HG03060 (cell line): ENCODE data around the gene SH3BGRL3.
A peak's percentile ranks its signal among the peaks of the same experiment; 100 is the strongest.
"Not testable (repeated sequence)": the region's sequence is repeated elsewhere in the genome, so short reads cannot be mapped to it uniquely, and the experiment has no call there.

Experiments
- ATAC-seq: cut with Tn5 transposase; IDR thresholded peaks from one replicate; pipeline ENCODE4 v1.9.1; 2021; ENCODE audit warnings: low read depth, moderate number of reproducible peaks; ENCODE audit not compliant: unreplicated experiment

Gene SH3BGRL3

DNA sequence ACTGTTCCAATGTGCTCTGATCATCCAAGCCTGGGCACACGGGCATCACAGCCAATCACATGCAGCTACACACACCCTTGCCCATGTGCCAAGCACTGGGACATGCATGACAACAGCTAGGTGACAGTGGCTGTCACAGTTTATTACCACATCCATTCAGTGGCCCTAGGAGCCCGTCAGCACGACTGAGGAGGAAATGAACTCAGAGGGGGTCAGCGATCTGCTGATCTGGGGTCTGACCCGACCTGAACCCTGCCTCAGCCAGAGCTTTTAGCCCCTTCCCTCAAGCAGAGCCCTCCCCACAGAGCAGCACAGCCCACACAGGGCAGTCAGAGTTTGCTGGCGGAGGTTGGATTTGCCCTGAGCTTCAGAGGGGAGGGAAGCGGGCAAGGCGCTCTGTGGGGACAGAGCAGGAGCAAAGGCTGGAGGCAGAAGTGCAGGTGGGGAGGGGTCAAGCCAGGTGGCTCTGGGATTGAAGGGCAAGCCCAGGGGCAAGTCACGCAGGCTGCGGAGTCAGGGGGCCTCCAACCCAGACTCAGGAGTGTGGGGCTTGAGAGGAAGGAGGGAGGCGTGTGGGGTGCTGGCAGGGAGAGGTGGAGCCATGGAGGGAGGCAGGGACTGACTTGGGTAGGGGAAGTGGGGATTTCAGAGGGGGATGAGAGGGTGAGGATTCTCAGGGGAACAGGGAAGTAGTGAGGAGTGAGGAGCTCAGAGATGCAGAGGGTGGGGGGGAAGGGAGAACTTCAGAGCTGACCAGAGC, 10.4 kb downstream of the SH3BGRL3 start:
- ATAC-seq: no peak

DNA sequence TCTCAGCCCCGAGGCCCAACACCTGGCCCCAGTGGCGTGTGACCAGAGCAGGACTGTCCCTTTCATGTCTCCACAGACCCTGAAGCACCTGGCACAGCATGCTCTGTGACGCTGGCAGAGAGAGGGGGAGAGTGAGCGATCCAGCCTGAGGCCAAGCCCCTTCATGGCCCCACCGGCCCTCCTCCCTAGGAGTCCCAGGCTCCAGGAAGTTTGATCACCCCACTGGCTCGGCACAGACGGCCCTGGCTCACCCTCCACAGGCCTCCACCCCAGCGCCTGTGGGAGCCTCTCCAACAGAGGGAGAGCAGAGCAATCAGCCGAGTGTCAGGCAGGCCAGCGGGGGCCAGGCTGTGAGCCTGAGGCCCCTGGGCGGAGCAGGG, 11.0 kb downstream of the SH3BGRL3 start:
- ATAC-seq: no peak

DNA sequence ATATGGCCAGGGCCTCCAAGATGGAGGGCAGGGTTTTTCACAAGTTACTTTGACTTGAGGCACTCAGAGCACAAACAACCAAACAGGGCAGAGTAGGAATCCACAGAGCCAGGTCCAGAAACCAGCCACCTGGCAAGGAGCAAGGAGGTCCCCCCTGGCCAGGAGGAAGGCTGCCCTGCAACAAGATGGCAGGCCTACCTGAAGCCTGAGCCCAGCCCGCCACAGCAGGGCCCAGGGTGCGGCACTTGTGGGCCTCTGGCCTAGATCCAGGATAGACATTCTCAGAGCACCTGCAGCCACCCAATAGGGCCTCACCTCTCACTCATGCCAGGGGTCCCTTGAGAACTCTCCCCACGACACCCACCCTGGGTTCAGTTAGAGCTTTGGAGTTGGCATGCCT, 11.5 kb downstream of the SH3BGRL3 start:
- no peak for ATAC-seq

DNA sequence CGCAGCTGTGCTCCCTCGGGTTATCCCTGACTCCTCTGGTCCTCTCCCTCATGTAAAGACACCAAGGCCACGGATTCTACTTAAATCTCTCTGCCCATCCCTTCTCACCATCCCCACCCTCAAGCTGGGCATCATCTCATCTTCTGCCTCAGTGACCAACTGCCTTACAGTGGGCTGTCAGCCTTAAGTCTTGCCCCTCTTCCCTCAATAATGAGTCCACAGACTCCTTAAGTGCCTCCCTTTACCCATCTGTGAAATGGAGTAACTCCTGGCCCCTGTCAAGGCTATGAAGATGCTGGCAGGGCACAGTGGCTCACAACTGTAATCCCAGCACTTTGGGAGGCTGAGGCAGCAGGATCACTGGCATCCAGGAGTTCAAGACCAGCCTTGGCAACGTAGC, 12.1 kb downstream of the SH3BGRL3 start:
- no peak for ATAC-seq

DNA sequence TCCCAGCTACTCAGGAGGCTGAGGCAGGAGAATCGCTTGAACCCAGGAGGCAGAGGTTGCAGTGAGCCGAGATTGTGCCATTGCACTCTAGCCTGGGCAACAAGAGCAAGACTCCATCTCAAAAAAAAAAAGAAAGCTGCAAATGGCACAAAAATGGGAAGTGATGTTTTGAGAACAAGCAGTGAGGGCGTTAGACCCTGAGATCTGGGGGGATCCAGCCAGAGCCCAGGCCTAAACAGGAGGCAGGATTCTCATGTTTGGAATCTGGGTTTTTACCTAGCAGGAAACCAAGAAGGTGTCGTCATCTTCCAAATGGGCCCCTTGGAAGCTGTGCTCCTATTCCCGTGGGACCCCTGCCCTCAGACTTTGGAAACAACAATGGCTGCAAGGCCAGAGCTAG, 12.8 kb downstream of the SH3BGRL3 start:
- not testable (repeated sequence) for ATAC-seq

DNA sequence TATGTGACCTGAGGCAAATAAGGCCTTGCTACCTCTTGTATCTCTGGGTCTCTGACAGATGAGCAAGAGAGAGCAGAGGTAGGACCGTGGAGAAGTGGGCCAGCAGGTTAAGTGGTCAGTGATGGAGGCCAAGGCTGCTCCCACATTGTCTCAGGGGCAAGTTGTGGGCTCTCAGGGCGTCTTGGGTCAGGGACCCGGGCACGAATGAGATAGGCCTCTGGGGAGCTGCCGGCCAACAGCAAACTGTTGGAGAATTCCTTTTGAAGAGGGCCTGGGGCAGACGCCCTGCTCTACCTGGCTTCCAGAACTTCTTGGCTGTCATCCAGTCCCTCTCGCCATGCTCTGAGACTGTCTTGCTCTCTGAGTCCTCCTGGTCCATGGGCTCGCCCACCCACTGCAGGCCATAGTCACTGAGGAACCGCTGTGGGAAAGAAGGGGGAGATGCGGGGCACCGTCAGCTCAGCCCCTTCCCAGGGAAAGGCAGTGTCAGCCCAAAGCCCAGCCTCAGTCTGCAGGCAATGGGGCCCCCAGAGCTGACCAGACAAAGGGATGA, 14.1 kb downstream of the SH3BGRL3 start:
- ATAC-seq: no peak

DNA sequence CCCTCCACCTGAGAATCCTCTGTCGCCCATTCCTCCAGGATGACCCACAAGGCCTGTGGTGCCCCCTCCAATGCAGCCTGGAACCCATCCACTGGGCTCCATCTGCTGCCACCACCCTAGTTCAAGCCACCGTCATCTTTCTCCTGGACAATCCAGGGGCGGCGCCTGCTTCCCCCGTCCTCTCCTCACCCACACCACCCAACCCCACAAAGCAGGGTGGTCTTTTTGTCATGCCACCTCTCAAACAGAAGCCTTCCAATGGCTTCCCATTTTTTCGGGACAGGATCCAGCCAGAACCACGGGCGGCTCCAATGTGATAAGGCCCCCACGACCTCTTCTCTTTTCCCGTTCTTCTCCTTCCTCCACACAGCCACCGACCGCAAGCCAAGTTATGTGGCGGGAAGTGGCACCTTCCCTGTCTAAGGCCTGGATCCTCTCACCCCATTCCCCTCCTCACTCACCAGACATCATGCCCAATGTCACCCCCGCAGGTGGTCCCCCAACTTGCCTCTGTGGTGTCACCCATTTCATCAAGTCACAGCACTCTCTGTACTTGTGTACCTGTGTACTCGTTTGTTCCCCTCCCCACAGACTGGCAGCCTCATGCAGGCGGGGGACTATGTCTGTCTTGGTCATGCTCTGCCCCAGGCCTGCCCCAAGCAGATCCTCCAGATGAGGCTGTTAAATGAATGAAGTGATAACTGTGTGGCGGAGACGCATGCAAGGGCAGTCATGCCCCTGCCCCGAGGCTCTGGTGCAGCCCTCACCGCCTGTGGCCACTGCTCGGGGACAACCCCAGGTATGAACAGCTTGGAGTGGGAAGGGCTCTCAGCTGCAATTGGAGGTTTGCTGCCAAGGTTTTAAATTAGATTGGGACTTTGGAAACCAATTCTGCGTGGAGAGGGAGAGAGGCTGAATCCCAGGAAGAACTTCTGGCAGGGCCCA, 15.6 kb downstream of the SH3BGRL3 start:
- ATAC-seq: no peak

DNA sequence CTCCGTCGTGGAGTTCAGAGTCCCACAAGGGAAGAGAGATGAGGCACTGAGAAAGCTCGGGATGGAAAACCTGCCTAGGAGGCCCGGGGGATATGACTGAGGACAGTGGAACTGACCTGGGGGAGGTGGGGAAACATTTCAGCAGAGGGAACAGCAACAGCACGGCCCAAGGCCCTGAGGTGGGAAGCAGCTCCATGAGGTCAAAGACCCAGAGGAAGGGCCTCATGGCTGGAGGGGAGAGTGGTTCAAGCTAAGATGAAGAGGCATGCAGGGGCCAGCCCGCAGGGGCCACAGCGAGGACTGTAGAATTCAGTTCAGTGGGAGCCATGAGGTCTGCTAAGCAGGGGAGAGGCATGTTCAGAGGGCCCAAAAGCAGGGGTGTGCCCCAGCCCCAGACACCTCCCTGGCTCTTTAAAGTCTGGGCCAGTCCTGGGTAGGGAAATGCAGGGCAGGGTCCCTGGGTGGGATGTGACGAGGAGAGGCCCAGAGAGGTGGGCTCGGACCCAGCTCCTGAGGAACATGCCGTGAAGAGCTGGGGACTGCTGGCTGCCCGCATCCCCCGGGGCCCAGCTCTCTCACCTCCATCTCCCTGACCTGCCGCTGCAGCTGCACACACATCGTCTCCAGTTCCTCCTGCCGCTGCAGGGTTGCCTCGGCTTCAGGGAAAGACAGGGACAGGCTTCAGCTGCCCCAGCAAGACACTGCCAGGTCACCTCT, 16.6 kb downstream of the SH3BGRL3 start:
- ATAC-seq: no peak

DNA sequence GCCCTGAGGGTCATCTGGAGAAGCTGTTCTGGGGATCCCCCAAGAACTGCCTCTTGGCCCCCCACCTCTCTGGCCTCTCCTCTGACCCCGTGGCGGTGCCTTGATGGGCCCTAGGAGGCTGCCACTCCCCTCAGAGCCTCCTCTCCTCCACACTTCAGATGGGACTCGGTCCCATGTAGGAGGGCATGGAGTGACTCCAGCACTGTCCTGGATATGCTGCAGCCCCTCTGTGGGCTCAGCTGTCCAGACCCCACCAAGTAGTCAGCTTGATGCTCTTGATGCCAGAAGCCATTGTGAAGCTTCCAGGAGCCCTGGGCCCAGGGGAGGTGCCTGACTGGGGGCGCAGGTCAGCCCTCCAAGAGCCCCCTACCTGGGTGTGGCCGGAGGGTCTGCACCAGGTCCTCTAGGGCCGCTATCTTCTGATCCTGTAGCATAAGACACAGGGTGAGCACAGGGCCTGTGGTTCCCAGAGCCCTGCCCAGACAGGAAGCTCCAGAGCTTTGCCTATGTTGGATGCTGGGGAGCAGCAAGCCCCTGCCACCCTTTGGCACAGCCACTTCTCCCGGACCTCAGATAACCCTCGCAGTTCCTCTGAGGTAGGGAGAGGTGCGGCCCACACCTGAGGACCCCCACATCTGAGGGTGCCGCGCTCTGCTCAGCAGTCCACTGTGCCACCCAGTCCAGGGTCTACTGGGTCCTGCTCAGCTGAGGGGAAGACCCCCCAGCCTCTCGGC, 17.3 kb downstream of the SH3BGRL3 start:
- ATAC-seq: no peak

DNA sequence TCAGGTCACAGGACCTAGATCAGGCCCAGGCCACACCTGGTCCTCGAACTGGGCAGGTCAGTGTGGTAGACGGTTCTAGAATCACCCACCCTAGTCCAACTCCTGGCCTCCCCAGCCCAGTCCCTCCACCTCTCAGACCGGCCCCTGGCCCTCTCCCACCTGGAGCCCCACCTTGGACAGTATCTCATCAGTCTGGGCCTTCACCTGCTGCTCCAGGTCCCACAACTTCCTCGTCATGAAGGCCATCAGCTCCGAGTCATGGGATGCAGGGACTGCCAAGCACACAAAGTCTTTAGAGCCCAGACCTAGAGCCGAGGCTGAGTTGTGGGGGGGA, 17.9 kb downstream of the SH3BGRL3 start:
- no peak for ATAC-seq

DNA sequence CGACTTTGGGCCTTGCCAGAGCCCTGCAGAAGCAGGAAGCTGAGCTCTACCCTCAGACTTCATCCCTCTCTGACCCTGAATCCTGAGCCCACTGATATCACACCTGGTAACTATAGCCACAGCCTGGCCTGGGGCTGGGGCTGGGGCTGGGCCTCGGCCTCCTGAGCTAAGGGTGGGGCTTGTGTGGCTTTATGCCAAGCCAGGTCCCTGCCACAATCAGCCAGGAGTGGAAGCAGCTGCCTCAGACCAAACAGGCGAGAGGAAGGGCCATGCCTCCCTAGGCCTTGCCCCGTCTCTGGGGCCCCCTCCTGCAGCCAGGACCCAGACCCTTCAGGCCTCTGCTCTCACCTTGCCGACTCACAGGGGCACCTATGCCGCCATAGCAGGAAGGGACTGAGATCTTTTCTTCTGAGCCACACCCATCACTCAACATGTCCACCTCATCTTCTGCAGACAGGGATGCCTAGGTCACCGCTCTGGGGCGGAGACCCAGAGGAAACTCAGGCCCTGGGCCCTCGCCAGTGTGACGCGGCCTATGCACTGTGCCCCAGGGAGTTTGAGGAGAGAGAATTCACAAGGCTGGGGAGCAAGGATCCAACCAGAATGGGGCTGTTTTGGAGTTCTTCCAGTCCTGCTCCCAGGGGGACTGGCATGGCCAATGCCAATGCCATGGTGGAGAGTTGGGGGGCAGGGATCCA, 20.8 kb downstream of the SH3BGRL3 start:
- ATAC-seq: no peak

DNA sequence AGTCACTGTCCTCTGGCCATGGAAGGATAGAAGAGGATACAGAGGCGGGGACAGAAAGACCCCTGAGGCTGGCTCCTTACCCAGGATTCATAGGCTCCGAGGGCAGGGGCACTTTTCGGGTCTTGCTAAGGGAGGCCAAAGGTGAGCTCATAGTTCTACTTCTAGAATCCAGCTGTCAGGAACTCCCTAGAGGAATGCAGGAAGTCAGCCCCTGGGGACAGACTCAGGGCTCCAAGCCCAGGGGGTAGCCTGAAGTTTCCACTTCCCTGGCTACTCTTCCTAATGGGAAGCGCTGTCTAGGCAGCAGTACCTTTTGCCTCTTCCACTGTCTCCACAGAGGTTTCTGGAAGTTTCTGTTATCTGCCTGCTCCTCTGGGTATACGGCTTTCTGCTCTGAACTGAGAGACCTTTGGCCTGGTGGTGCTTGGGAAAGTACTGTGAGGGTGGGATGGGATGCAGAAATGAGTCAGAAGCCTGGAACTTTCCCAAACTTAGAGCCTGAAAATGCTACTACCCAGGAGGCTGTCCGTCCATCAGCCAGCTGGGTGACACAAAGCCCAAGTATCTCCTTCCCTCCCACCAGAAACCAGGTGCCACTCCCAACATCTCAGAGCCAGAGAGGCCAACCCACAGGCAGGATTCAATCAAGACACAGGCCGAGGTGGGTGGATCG, 23.0 kb downstream of the SH3BGRL3 start:
- ATAC-seq: no peak

DNA sequence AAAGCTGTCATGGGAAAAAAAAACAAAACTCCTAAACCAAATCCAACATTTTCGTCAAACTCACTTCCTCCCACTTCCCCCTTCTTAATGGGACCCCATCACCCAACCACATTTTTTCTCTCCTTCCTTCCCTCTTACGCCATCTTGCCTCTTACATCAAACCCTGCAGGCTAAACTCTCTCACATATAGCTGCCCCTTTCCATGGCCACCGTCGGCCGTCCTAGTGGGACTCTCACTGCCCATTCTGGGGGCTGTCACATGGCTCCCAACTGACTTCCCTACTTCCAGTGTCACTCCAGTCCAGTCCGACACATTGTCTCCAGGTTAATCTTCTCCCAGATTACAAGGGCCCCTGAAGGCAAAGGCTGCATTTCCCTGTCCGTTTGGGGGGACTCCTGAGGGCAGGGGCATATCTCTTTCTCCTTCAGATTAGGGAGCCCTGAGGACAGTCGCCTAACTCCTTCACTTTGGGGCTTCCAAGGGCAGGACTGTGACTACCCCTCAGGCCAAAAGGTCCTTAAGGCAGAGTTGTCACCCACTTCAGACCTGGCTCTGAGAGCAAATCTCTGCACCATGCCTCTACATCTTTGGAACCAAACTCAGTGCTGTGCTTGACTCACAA, 25.9 kb downstream of the SH3BGRL3 start:
- ATAC-seq: peak; percentile 3

DNA sequence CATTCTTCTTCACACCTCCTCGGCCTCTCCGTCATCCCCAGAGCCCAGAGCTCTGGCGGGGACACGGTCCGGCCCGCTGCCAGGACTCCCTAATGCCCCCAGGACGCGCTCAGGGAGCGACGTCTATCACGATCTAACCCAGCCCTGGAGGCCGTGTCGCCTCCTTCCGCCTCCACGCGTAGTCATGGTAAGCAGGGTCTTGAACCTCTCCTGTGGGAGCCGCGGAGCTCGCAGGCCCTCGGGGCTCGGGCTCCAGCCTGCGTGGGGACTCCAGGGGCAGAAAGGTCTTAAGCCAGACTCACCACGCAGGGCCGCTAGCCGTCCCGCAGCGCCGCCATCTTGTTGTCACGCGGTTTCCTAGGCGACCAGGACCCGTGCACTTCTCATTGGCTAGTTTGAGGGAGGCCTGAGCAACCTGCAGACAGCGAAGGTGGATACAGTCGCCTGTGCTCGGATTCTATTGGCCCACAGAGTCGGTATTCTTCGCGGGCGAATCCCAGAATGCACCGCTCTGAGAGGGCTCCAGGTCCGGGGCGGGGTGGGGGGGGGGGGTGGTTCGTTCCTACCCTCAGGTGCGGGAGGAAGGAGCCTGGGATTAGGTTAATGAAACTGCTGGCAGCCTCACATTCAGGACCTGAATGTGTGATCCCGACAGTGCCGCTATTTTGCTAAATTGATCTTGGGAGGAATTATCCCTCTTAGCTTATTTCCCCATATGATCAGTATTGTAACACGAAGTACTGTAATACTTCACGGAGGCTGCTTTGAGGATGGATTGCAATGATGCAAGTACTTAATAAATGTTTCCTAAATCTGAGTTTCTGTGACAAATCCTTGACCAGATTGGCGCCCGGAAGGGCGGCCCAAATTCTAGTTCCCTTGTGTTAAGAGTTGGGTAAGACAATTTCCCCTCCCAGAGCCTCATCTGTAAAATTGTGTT, 26.7 kb downstream of the SH3BGRL3 start, which contains the start of gene UBXN11:
UBXN11 (minus strand) TSS at position 347 of the 940 bp plus-strand sequence. CDS start 3,753 bp downstream, outside the sequence.
- peak; percentile 88 for ATAC-seq

DNA sequence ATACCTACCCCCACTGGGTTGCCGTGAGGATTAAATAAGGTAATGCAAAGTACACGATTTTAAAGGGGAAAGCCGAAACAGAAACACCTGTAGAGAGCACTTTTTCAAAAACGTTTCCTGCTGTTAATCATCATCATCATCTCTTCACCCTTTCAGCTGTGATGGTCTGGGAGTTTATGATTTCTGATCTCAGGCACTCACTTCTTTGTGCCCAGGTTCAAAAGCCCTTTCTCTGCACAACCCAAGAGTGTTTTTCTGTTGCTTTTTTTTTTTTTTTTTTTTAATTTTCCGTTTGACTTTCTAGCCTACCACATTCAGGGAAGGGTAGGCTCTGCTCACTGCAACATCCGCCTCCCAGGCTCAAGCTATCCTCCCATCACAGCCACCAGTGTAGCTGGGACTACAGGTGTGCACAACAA, 27.5 kb downstream of the SH3BGRL3 start:
- ATAC-seq: no peak

DNA sequence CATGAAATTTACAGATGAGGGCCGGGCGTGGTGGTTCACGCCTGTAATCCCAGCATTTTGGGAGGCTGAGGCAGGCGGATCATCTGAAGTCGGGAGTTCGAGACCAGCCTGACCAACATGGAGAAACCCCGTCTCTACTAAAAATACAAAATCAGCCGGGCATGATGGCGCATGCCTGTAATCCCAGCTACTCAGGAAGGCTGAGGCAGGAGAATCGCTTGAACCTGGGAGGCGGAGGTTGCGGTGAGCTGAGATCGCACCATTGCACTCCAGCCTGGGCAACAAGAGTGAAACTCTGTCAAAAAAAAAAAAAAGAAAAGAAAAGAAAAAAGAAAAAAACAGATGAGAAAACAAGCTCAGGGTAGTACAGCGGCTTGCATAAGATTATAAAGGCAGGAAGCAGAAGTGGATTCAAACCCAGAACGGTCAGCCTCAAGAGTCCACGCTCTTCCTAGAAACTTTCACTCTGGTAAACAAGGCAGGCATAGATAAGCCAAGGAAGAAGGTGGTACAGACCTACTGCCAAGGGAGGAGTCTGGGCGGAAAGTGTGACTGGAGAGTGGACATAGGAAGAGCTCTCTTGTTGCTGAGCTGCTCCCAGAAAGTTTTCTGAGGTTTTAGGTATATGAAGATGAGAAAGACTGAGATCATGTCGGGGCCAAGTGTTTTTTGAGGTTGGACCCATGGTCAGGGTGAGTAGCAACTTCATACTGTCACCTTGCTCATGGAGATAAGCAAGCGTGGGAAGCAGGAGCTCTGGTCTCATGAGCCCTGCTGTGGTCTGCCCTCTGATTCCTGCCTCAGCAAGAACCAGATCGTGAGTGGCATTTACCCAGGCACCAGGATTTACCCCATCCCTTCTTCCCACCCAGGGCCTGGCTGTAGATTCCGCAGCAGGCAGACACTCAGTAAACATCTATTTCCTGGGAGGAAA, 28.3 kb downstream of the SH3BGRL3 start:
- ATAC-seq: not testable (repeated sequence)
